ENCODE results near the gene SIN3A.

The SIN3A gene

GRCh38 chr15:75456710-75457109 lies 5.2 kb upstream of the SIN3A start:
- H3K9me3 ChIP-seq (ENCODE audit: control insufficient read depth, low read length): no peaks in the 10 kb centered on the region
- peaks cover 36% of the 10 kb centered on the region for H3K4me1 ChIP-seq (ENCODE audit: control insufficient read depth, insufficient read depth, low read length)
- H3K4me3 ChIP-seq (ENCODE audit: low read length): peak overlapping the region; percentile 93
- H3K36me3 ChIP-seq (ENCODE audit: control insufficient read depth, insufficient read depth, low read length, severe bottlenecking): no peaks in the 10 kb centered on the region
- H3K27me3 ChIP-seq (replicated peaks; ENCODE audit: control insufficient read depth, insufficient read depth, low read length): no peaks in the 10 kb centered on the region
- peak; percentile 34 for DNase-seq (ENCODE audit: low read depth)
- peak overlapping the region; percentile 95 for H3K9ac ChIP-seq (ENCODE audit: low read length)

GRCh38 chr15:75455982-75456531 lies 4.6 kb upstream of the SIN3A start:
- Histone ChIP-seq H3K9ac (ENCODE audit: low read length) (peak overlapping the region; percentile 95), H3K4me1 (ENCODE audit: control insufficient read depth, insufficient read depth, low read length) (peaks cover 30% of the 10 kb centered on the region), H3K9me3 (ENCODE audit: control insufficient read depth, low read length) (no peaks in the 10 kb centered on the region), H3K36me3 (ENCODE audit: control insufficient read depth, insufficient read depth, low read length, severe bottlenecking) (no peaks in the 10 kb centered on the region), H3K27me3 (replicated peaks; ENCODE audit: control insufficient read depth, insufficient read depth, low read length) (no peaks in the 10 kb centered on the region), H3K4me3 (ENCODE audit: low read length) (peak overlapping the region; percentile 93)
- peak; percentile 70 for DNase-seq (ENCODE audit: low read depth)

- H3K9ac ChIP-seq (ENCODE audit: low read length): peak overlapping the region; percentile 95
- H3K36me3 ChIP-seq (ENCODE audit: control insufficient read depth, insufficient read depth, low read length, severe bottlenecking): no peaks in the 10 kb centered on the region
- DNase-seq (ENCODE audit: low read depth): peak; percentile 97
- H3K4me1 ChIP-seq (ENCODE audit: control insufficient read depth, insufficient read depth, low read length): peaks cover 28% of the 10 kb centered on the region
- no peaks in the 10 kb centered on the region for H3K27me3 ChIP-seq (replicated peaks; ENCODE audit: control insufficient read depth, insufficient read depth, low read length)
- peak overlapping the region; percentile 93 for H3K4me3 ChIP-seq (ENCODE audit: low read length)
- H3K9me3 ChIP-seq (ENCODE audit: control insufficient read depth, low read length): no peaks in the 10 kb centered on the region
Measured at GRCh38 chr15:75455424-75455981, 4.0 kb upstream of the SIN3A start.

- peak overlapping the region; percentile 93 for H3K4me3 ChIP-seq (ENCODE audit: low read length)
- peak overlapping the region; percentile 95 for H3K9ac ChIP-seq (ENCODE audit: low read length)
- DNase-seq (ENCODE audit: low read depth): peak; percentile 85
- no peaks in the 10 kb centered on the region for H3K27me3 ChIP-seq (replicated peaks; ENCODE audit: control insufficient read depth, insufficient read depth, low read length)
- H3K4me1 ChIP-seq (ENCODE audit: control insufficient read depth, insufficient read depth, low read length): peaks cover 30% of the 10 kb centered on the region
- H3K36me3 ChIP-seq (ENCODE audit: control insufficient read depth, insufficient read depth, low read length, severe bottlenecking): no peaks in the 10 kb centered on the region
- H3K9me3 ChIP-seq (ENCODE audit: control insufficient read depth, low read length): no peaks in the 10 kb centered on the region
Measured at GRCh38 chr15:75454471-75455378, 3.2 kb upstream of the SIN3A start.

- Histone ChIP-seq H3K27me3 (replicated peaks; ENCODE audit: control insufficient read depth, insufficient read depth, low read length) (no peaks in the 10 kb centered on the region), H3K36me3 (ENCODE audit: control insufficient read depth, insufficient read depth, low read length, severe bottlenecking) (no peaks in the 10 kb centered on the region), H3K9ac (ENCODE audit: low read length) (peak overlapping the region; percentile 95), H3K4me3 (ENCODE audit: low read length) (peak overlapping the region; percentile 93), H3K9me3 (ENCODE audit: control insufficient read depth, low read length) (no peaks in the 10 kb centered on the region), H3K4me1 (ENCODE audit: control insufficient read depth, insufficient read depth, low read length) (peaks cover 37% of the 10 kb centered on the region)
- peak; percentile 100 for DNase-seq (ENCODE audit: low read depth)
Measured at GRCh38 chr15:75453703-75454470, 2.4 kb upstream of the SIN3A start.

GRCh38 chr15:75452865-75453702 lies 1.6 kb upstream of the SIN3A start:
- no peaks in the 10 kb centered on the region for H3K27me3 ChIP-seq (replicated peaks; ENCODE audit: control insufficient read depth, insufficient read depth, low read length)
- no peaks in the 10 kb centered on the region for H3K9me3 ChIP-seq (ENCODE audit: control insufficient read depth, low read length)
- peak overlapping the region; percentile 84 for H3K4me3 ChIP-seq (ENCODE audit: low read length)
- DNase-seq (ENCODE audit: low read depth): peak; percentile 63
- no peaks in the 10 kb centered on the region for H3K36me3 ChIP-seq (ENCODE audit: control insufficient read depth, insufficient read depth, low read length, severe bottlenecking)
- peaks cover 37% of the 10 kb centered on the region for H3K4me1 ChIP-seq (ENCODE audit: control insufficient read depth, insufficient read depth, low read length)
- peak overlapping the region; percentile 87 for H3K9ac ChIP-seq (ENCODE audit: low read length)

GRCh38 chr15:75452364-75452864 lies 924 bp upstream of the SIN3A start:
- peak overlapping the region; percentile 87 for H3K9ac ChIP-seq (ENCODE audit: low read length)
- peak; percentile 91 for DNase-seq (ENCODE audit: low read depth)
- H3K36me3 ChIP-seq (ENCODE audit: control insufficient read depth, insufficient read depth, low read length, severe bottlenecking): no peaks in the 10 kb centered on the region
- H3K4me3 ChIP-seq (ENCODE audit: low read length): peak overlapping the region; percentile 84
- peaks cover 34% of the 10 kb centered on the region for H3K4me1 ChIP-seq (ENCODE audit: control insufficient read depth, insufficient read depth, low read length)
- H3K27me3 ChIP-seq (replicated peaks; ENCODE audit: control insufficient read depth, insufficient read depth, low read length): no peaks in the 10 kb centered on the region
- no peaks in the 10 kb centered on the region for H3K9me3 ChIP-seq (ENCODE audit: control insufficient read depth, low read length)

GRCh38 chr15:75451202-75451673 lies 252 bp downstream of the SIN3A start:
- DNase-seq (ENCODE audit: low read depth): no peak
- H3K36me3 ChIP-seq (ENCODE audit: control insufficient read depth, insufficient read depth, low read length, severe bottlenecking): no peaks in the 10 kb centered on the region
- H3K9me3 ChIP-seq (ENCODE audit: control insufficient read depth, low read length): no peaks in the 10 kb centered on the region
- no peaks in the 10 kb centered on the region for H3K27me3 ChIP-seq (replicated peaks; ENCODE audit: control insufficient read depth, insufficient read depth, low read length)
- H3K4me1 ChIP-seq (ENCODE audit: control insufficient read depth, insufficient read depth, low read length): peaks cover 22% of the 10 kb centered on the region
- H3K4me3 ChIP-seq (ENCODE audit: low read length): peak overlapping the region; percentile 83
- peak overlapping the region; percentile 89 for H3K9ac ChIP-seq (ENCODE audit: low read length)

- H3K4me3 ChIP-seq (ENCODE audit: low read length): peak overlapping the region; percentile 94
- peak; percentile 99 for DNase-seq (ENCODE audit: low read depth)
- H3K36me3 ChIP-seq (ENCODE audit: control insufficient read depth, insufficient read depth, low read length, severe bottlenecking): no peaks in the 10 kb centered on the region
- H3K9ac ChIP-seq (ENCODE audit: low read length): peak overlapping the region; percentile 80
- no peaks in the 10 kb centered on the region for H3K9me3 ChIP-seq (ENCODE audit: control insufficient read depth, low read length)
- no peaks in the 10 kb centered on the region for H3K27me3 ChIP-seq (replicated peaks; ENCODE audit: control insufficient read depth, insufficient read depth, low read length)
- peaks cover 20% of the 10 kb centered on the region for H3K4me1 ChIP-seq (ENCODE audit: control insufficient read depth, insufficient read depth, low read length)
Measured at GRCh38 chr15:75450307-75451201, 936 bp downstream of the SIN3A start.

Data from adipocyte (in vitro differentiated cells).